Karpas-422 (cell line): ENCODE data around the gene CISD1. TPM values are rescaled to one million over a fixed set of nuclear protein-coding genes. Genes with fewer than 3 reads are reported as not detected.
A peak's percentile ranks its signal among the peaks of the same experiment; 100 is the strongest.

Source experiments
- DNase-seq: peaks from one replicate; pipeline ENCODE4 v3.0.0-alpha.2; 2015
- H2AFZ ChIP-seq: fragments of 200-600 bp; sonication (generic); 2 replicates; pipeline ENCODE4 v1.6.1; 2014; ENCODE audit warnings: antibody characterized with exemption, low read length, mixed read lengths
- H3K27ac ChIP-seq: fragments of 200-600 bp; sonication (generic); 2 replicates; pipeline ENCODE4 v1.5.1; 2014; ENCODE audit warnings: mild to moderate bottlenecking, low read length, moderate library complexity
- H3K27me3 ChIP-seq: fragments of 200-600 bp; sonication (generic); 2 replicates; pipeline ENCODE4 v1.6.1; 2014; ENCODE audit warnings: low read length, mixed read lengths
- H3K36me3 ChIP-seq: fragments of 200-600 bp; sonication (generic); 2 replicates; pipeline ENCODE4 v1.6.1; 2014; ENCODE audit warnings: low read length, mixed read lengths; ENCODE audit not compliant: insufficient read depth
- H3K4me1 ChIP-seq: fragments of 200-600 bp; sonication (generic); 2 replicates; pipeline ENCODE4 v1.6.1; 2014; ENCODE audit warnings: mild to moderate bottlenecking, low read length, mixed read lengths
- H3K4me2 ChIP-seq: fragments of 200-600 bp; sonication (generic); 2 replicates; pipeline ENCODE4 v1.6.1; 2014; ENCODE audit warnings: low read length, low read depth, mild to moderate bottlenecking; ENCODE audit not compliant: poor library complexity, severe bottlenecking
- H3K4me3 ChIP-seq: fragments of 200-600 bp; sonication (generic); 2 replicates; pipeline ENCODE4 v1.5.1; 2014; ENCODE audit warnings: mild to moderate bottlenecking, antibody characterized with exemption, low read length, mixed read lengths
- H3K79me2 ChIP-seq: fragments of 200-600 bp; sonication (generic); 2 replicates; pipeline ENCODE4 v1.6.1; 2014; ENCODE audit warnings: mild to moderate bottlenecking, low read length, mixed read lengths
- H3K9ac ChIP-seq: fragments of 200-600 bp; sonication (generic); 2 replicates; pipeline ENCODE4 v1.6.0; 2014; ENCODE audit warnings: low read length
- H3K9me2 ChIP-seq: fragments of 200-600 bp; sonication (generic), shearing (Covaris generic); replicated peaks from 2 replicates; pipeline ENCODE4 v1.6.0; 2014; ENCODE audit warnings: mild to moderate bottlenecking, low read length, moderate library complexity; ENCODE audit not compliant: insufficient read depth
- H3K9me3 ChIP-seq: fragments of 300-700, 200-600 bp; sonication (generic); 2 replicates; pipeline ENCODE4 v1.6.1; 2014; ENCODE audit warnings: low read length, mixed read lengths
- H4K20me1 ChIP-seq: fragments of 200-600 bp; sonication (generic); 2 replicates; pipeline ENCODE4 v1.6.1; 2014; ENCODE audit warnings: mild to moderate bottlenecking, antibody characterized with exemption, low read length, low read depth; ENCODE audit not compliant: insufficient read depth
- total RNA-seq: library from RNA; depleted of rRNA; stranded (reverse); fragments of >200 nt; shearing (Covaris generic); gene quantifications from 2 replicates; pipeline ENCODE4 v1.2.3, GENCODE V29; 2014; ENCODE audit warnings: low replicate concordance; rRNA removed

The CISD1 gene
- total RNA-seq, 1 experiment from 2014 or later, result 74.1 TPM

GRCh38 chr10:58335306-58336005 is 66.5 kb downstream of the CISD1 start:
- Histone ChIP-seq H4K20me1 (peaks cover 19% of the 10 kb centered on the region), H3K4me2 (peak overlapping the region; percentile 91), H3K36me3 (no peaks in the 10 kb centered on the region), H3K4me3 (peak overlapping the region; percentile 96), H3K27me3 (peaks cover 4% of the 10 kb centered on the region; the same call in 1 of the 2 replicates), H3K4me1 (peaks cover 18% of the 10 kb centered on the region), H3K27ac (no peak overlapping the region), H3K9me2 (no peaks in the 10 kb centered on the region), H2AFZ (peak overlapping the region; percentile 94), H3K79me2 (no peaks in the 10 kb centered on the region), H3K9me3 (no peaks in the 10 kb centered on the region), H3K9ac (peak overlapping the region; percentile 89)
- peak; percentile 48 for DNase-seq

- Histone ChIP-seq H3K4me1 (peaks cover 18% of the 10 kb centered on the region), H3K9me3 (no peaks in the 10 kb centered on the region), H3K27me3 (peaks cover 4% of the 10 kb centered on the region; the same call in 1 of the 2 replicates), H3K9ac (peak overlapping the region; percentile 89; the same call in 1 of the 2 replicates), H3K27ac (no peak overlapping the region), H3K36me3 (no peaks in the 10 kb centered on the region), H2AFZ (no peak overlapping the region), H3K9me2 (no peaks in the 10 kb centered on the region), H4K20me1 (peaks cover 19% of the 10 kb centered on the region), H3K4me3 (peak overlapping the region; percentile 96; the same call in 1 of the 2 replicates), H3K79me2 (no peaks in the 10 kb centered on the region), H3K4me2 (peak overlapping the region; percentile 91)
- DNase-seq, result no peak
Observed at GRCh38 chr10:58336242-58336641, 67.3 kb downstream of the CISD1 start.

Other genes starting within 250 kb of the CISD1 start
- 13.7 and 25.2 TPM in 2 replicates for gene IPMK, start 1.3 kb upstream of the CISD1 start, total RNA-seq
- 3.4 and 12.7 TPM in 2 replicates for gene UBE2D1, start 65.8 kb downstream of the CISD1 start, total RNA-seq
- gene TFAM, start 116.2 kb downstream of the CISD1 start, total RNA-seq, result 56.5 and 76.4 TPM in 2 replicates
- gene BICC1, start 243.7 kb downstream of the CISD1 start, total RNA-seq, result not detected in 2 replicates